Osteoblast (primary cell): ENCODE data around the gene STK32C. TPM values are rescaled to one million over a fixed set of nuclear protein-coding genes. Genes with fewer than 3 reads are reported as not detected.

Experiments
- DNase-seq: peaks from one replicate; pipeline ENCODE4 v3.0.0; 2011; ENCODE audit warnings: low spot score, mixed read lengths; ENCODE audit not compliant: insufficient read length; ENCODE audit errors: missing footprints
- H2AFZ ChIP-seq: 2 replicates; pipeline ENCODE4 v1.6.0; 2011; ENCODE audit warnings: mild to moderate bottlenecking, low read length
- H3K27ac ChIP-seq: 2 replicates; pipeline ENCODE4 v1.5.1; 2011; ENCODE audit warnings: mild to moderate bottlenecking, low read depth, low read length, moderate library complexity
- H3K27me3 ChIP-seq: 2 replicates; pipeline ENCODE4 v1.6.0; 2012; ENCODE audit warnings: mild to moderate bottlenecking, control low read depth, inconsistent platforms, low read length, moderate library complexity; ENCODE audit not compliant: insufficient read depth
- H3K36me3 ChIP-seq: 2 replicates; pipeline ENCODE4 v1.5.1; 2011; ENCODE audit warnings: mild to moderate bottlenecking, low read length, control low read depth, moderate library complexity; ENCODE audit not compliant: insufficient read depth
- H3K4me1 ChIP-seq: 2 replicates; pipeline ENCODE4 v1.5.1; 2011; ENCODE audit warnings: mild to moderate bottlenecking, low read length, control low read depth, moderate library complexity; ENCODE audit not compliant: insufficient read depth
- H3K4me2 ChIP-seq: 2 replicates; pipeline ENCODE4 v1.6.0; 2011; ENCODE audit warnings: mild to moderate bottlenecking, low read length; ENCODE audit not compliant: insufficient read depth
- H3K4me3 ChIP-seq: fragments of 200-600 bp; sonication (generic); 3 replicates; pipeline ENCODE4 v1.5.1; 2012; ENCODE audit warnings: mild to moderate bottlenecking, low read length, inconsistent platforms; ENCODE audit not compliant: insufficient read depth
- H3K79me2 ChIP-seq: 2 replicates; pipeline ENCODE4 v1.6.0; 2012; ENCODE audit warnings: mild to moderate bottlenecking, low read length, control low read depth, inconsistent platforms; ENCODE audit not compliant: insufficient read depth
- H3K9me3 ChIP-seq: 2 replicates; pipeline ENCODE4 v1.5.1; 2011; ENCODE audit warnings: low read depth, low read length, control low read depth
- H4K20me1 ChIP-seq: 2 replicates; pipeline ENCODE4 v1.6.0; 2012; ENCODE audit warnings: mild to moderate bottlenecking, low read length, control low read depth; ENCODE audit not compliant: insufficient read depth
- total RNA-seq: library from RNA; depleted of rRNA; stranded (reverse); fragments of >200 nt; gene quantifications from 2 replicates; pipeline ENCODE4 v1.2.3, GENCODE V29; 2012
- TF ChIP-seq, protein P1 (sequence below): IDR thresholded peaks from 2 replicates; pipeline ENCODE4 v1.5.1; 2011; ENCODE audit warnings: mild to moderate bottlenecking, low read depth, low read length, moderate library complexity; ENCODE audit errors: extremely low read depth

The STK32C gene
- total RNA-seq, 1 donor, result 14.5 TPM

DNA sequence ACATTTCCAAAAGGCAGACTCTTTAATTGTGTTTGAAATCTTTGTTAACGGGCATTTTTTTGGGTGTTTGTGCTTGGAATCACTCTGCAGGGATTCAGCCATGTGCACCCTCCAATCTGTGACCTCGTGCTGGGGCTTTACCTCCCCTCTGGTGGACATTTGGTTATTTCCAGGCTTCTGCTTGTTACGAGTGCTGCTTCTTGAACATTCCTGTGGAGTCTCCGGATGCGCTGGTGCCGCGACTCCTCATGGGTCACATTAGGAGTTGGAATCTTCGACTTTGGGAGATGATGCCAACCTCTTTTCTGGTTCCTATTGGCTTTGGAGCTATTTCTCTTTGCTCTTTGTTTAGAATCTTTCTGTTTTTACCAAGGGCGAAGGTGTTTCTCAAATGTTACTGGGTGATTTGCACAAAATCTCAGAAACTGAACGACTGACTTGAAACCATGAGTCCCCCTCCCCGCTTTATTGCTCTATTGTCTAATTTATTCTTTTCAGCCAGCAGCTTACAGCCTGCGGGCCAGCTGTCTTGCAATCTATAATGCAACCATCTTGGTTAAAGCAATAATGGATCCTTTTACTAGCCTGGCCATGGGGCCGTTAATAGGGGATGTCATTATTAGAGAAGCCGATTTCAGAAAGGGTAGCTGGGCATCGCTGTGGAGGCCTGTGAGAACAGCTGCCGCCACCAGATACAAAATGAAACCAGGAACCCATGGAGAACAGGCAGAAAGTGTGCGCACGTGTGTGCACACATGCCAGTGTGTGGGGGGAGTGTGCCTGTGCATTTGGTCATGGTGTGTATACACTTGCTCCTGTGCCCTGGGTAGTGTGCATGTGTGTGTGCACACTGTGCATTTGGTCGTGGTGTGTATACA is 130.9 kb downstream of the STK32C start:
- Histone ChIP-seq H3K36me3 (no peaks in the 10 kb centered on the region), H3K9me3 (no peaks in the 10 kb centered on the region), H3K4me3 (no peak overlapping the region), H3K4me2 (no peak overlapping the region), H4K20me1 (no peaks in the 10 kb centered on the region), H3K27me3 (peaks cover 15% of the 10 kb centered on the region), H3K79me2 (no peaks in the 10 kb centered on the region), H3K27ac (no peak overlapping the region), H2AFZ (no peak overlapping the region), H3K4me1 (no peaks in the 10 kb centered on the region)
- TF ChIP-seq, protein P1, sequence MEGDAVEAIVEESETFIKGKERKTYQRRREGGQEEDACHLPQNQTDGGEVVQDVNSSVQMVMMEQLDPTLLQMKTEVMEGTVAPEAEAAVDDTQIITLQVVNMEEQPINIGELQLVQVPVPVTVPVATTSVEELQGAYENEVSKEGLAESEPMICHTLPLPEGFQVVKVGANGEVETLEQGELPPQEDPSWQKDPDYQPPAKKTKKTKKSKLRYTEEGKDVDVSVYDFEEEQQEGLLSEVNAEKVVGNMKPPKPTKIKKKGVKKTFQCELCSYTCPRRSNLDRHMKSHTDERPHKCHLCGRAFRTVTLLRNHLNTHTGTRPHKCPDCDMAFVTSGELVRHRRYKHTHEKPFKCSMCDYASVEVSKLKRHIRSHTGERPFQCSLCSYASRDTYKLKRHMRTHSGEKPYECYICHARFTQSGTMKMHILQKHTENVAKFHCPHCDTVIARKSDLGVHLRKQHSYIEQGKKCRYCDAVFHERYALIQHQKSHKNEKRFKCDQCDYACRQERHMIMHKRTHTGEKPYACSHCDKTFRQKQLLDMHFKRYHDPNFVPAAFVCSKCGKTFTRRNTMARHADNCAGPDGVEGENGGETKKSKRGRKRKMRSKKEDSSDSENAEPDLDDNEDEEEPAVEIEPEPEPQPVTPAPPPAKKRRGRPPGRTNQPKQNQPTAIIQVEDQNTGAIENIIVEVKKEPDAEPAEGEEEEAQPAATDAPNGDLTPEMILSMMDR, result no peak
- DNase-seq, result no peak

DNA sequence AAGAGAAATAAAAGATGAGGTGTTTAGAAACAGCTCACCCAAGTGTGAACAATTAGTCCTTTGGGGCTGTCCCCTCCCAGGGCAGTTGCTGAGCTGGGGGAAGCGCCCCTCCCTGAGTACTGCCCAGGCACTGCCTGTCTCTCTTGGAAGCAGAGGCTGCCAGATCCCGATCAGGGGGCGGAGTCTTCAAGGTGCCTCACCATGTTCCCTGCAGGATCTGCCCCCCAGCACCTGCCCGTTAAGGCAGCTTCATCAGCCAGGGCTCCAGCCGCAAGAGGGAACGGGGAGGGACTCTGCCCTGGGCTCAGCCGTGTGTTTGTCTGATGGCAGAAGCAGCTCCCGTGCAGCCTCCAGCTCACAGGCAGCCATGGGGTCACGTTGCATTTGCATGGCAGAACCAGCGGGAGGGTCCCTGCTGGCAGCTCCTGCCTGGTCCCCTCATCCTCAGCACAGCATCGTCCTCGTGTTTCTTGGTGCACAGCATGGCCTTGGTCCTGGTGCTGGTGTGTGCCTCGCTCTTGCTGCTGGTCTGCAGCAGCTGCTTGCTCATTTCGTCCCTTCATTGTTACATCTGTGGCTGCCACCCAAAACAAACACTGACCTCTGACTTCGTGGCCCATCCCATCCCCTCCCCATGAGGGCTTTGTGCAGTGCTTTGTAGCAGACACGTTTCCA is 131.7 kb downstream of the STK32C start:
- Histone ChIP-seq H3K27ac (no peak overlapping the region), H4K20me1 (no peaks in the 10 kb centered on the region), H3K36me3 (no peaks in the 10 kb centered on the region), H3K79me2 (no peaks in the 10 kb centered on the region), H3K4me2 (no peak overlapping the region), H3K4me1 (no peaks in the 10 kb centered on the region), H3K4me3 (no peak overlapping the region), H2AFZ (no peak overlapping the region), H3K27me3 (peaks cover 14% of the 10 kb centered on the region), H3K9me3 (no peaks in the 10 kb centered on the region)
- TF ChIP-seq, protein P1, result no peak
- no peak for DNase-seq

DNA sequence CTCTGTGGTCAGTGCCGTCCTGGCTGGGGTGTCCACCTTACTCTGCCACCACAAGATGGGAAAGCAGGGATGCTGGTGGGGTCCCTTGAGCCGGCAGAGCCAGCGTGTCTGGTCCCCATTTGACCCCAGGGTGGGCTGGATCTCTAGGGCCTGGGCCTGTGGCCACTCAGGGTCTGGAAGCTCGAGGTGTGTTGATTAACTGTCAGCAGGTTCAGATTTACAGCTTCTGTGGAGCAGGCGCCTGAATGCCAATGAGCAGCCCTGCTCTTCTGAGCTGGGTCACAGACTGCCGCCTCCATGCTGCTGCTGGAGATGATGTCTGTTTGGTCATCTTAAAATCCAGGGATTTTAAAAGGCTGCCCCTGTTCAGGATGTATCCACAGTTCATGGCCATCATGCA is 132.3 kb downstream of the STK32C start:
- Histone ChIP-seq H3K4me2 (no peak overlapping the region), H2AFZ (no peak overlapping the region), H3K27ac (no peak overlapping the region), H3K27me3 (peaks cover 14% of the 10 kb centered on the region), H3K4me1 (no peaks in the 10 kb centered on the region), H4K20me1 (no peaks in the 10 kb centered on the region), H3K4me3 (no peak overlapping the region), H3K9me3 (no peaks in the 10 kb centered on the region), H3K36me3 (no peaks in the 10 kb centered on the region), H3K79me2 (no peaks in the 10 kb centered on the region)
- DNase-seq, result no peak
- TF ChIP-seq, protein P1, result no peak

DNA sequence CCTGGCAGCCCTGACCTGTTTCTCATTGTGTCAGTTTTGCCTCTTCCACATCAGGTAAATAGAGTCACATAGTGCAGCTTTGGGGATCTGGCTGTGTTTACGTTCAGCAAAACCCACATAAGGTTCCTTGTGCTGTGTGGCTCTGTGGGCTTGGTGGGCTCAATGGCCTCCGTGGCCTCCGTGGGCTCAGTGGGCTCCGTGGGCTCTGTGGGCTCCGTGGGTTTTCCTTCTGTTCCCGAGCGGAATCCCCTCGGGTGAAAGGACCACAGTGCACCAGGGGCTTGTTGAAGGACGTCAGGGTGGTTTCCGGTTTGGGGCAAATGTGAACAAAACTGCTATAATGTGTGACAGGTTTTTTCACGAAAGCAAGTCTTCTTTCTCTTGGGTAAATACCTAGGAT is 133.5 kb downstream of the STK32C start:
- H4K20me1 ChIP-seq, result no peaks in the 10 kb centered on the region

More for the DNA sequence above, 133.5 kb downstream of the STK32C start:
- Histone ChIP-seq H3K79me2 (no peaks in the 10 kb centered on the region), H3K27me3 (peaks cover 14% of the 10 kb centered on the region), H3K36me3 (no peaks in the 10 kb centered on the region), H3K27ac (no peak overlapping the region), H2AFZ (no peak overlapping the region), H3K4me3 (no peak overlapping the region), H3K9me3 (no peaks in the 10 kb centered on the region), H3K4me2 (no peak overlapping the region), H3K4me1 (no peaks in the 10 kb centered on the region)
- no peak for DNase-seq
- TF ChIP-seq, protein P1, result no peak
